ENCODE measurements around the gene RGS11. TPM values are rescaled to one million over a fixed set of nuclear protein-coding genes. Genes with fewer than 3 reads are reported as not detected.

The RGS11 gene
- total and polyA plus RNA-seq, 2 experiments from 2014 or later: 0.74 to 1.8 TPM

- no peaks in the 10 kb centered on the region; the same call in 1 of the 2 replicates for H3F3A ChIP-seq (replicated peaks; ENCODE audit: low read depth)
- 0 out of 2 replicates have a peak, but pooled peaks cover 3% of the 10 kb centered on the region for H3K36me3 ChIP-seq (ENCODE audit: insufficient read depth)
- H3K4me3 Mint-ChIP-seq: no peak overlapping the region
- DNase-seq (ENCODE audit: low spot score) (no peak), ATAC-seq (no peak)
- H3K4me1 ChIP-seq (ENCODE audit: insufficient read depth): no peaks in the 10 kb centered on the region
- no peak overlapping the region for H3K27ac ChIP-seq (ENCODE audit: low read depth)
- H3K27me3 ChIP-seq (ENCODE audit: insufficient read depth): no peaks in the 10 kb centered on the region
- H3K27me3 Mint-ChIP-seq (ENCODE audit: insufficient read depth, low read depth, poor library complexity): peaks cover 7% of the 10 kb centered on the region
- no peak overlapping the region for H3K27ac Mint-ChIP-seq
- TF ChIP-seq STAT1 (IDR thresholded peaks at IDR 0.05; ENCODE audit: unreplicated experiment): no peak
- TF ChIP-seq JUNB (IDR thresholded peaks at IDR 0.05; ENCODE audit: unreplicated experiment): no peak
- no peak for TF ChIP-seq NANOG (IDR thresholded peaks at IDR 0.05; ENCODE audit: borderline replicate concordance)
- no peak for TF ChIP-seq ZNF114 (CRISPR knock-in tag; IDR thresholded peaks at IDR 0.05)
- H3K4me3 ChIP-seq: no peak overlapping the region
- H2AFZ ChIP-seq: no peak overlapping the region
- H3K4me2 ChIP-seq: no peak overlapping the region
- H3K9me3 Mint-ChIP-seq: no peaks in the 10 kb centered on the region
- peaks cover 13% of the 10 kb centered on the region; the same call in 2 of the 3 replicates for H3K36me3 Mint-ChIP-seq (ENCODE audit: low read depth)
- no peaks in the 10 kb centered on the region; the same call in 1 of the 3 replicates for H3K4me1 Mint-ChIP-seq
- peaks cover 13% of the 10 kb centered on the region for H4K20me1 ChIP-seq (replicated peaks; ENCODE audit: insufficient read depth)
- H3K79me2 ChIP-seq (replicated peaks; ENCODE audit: insufficient read depth): peaks cover 10% of the 10 kb centered on the region
- H3K9me2 ChIP-seq (ENCODE audit: insufficient read depth): no peaks in the 10 kb centered on the region
Observed at GRCh38 chr16:307691-308312, 32.1 kb upstream of the RGS11 start.

- no peak for ATAC-seq
Observed at GRCh38 chr16:306911-307370, 31.2 kb upstream of the RGS11 start.

More at GRCh38 chr16:306911-307370, 31.2 kb upstream of the RGS11 start:
- H3K4me1 ChIP-seq (ENCODE audit: insufficient read depth): no peaks in the 10 kb centered on the region
- no peak for TF ChIP-seq REST (IDR thresholded peaks at IDR 0.05; ENCODE audit: unreplicated experiment)
- TF ChIP-seq ZNF331 (CRISPR knock-in tag; IDR thresholded peaks at IDR 0.05; ENCODE audit: low read depth): no peak
- no peak for TF ChIP-seq JUNB (IDR thresholded peaks at IDR 0.05; ENCODE audit: unreplicated experiment)
- no peak for TF ChIP-seq STAT1 (IDR thresholded peaks at IDR 0.05; ENCODE audit: unreplicated experiment)
- no peak for TF ChIP-seq CTCF (conservative IDR thresholded peaks at IDR 0.05; ENCODE audit: low read depth in 2 of 2)
- no peak for TF ChIP-seq EZH2phosphoT487 (IDR thresholded peaks at IDR 0.05; ENCODE audit: unreplicated experiment)
- no peak for TF ChIP-seq EZH2 (IDR thresholded peaks at IDR 0.05; ENCODE audit: low read depth, unreplicated experiment)
- Mint-ChIP-seq H3K9me3 (no peaks in the 10 kb centered on the region), H3K4me3 (no peak overlapping the region), H3K36me3 (ENCODE audit: low read depth) (peaks cover 8% of the 10 kb centered on the region; the same call in 1 of the 3 replicates), H3K4me1 (no peaks in the 10 kb centered on the region; the same call in 1 of the 3 replicates), H3K27me3 (ENCODE audit: insufficient read depth, low read depth, poor library complexity) (peaks cover 7% of the 10 kb centered on the region), H3K27ac (no peak overlapping the region)
- 0 out of 2 replicates have a peak, but pooled peaks cover 3% of the 10 kb centered on the region for H3K36me3 ChIP-seq (ENCODE audit: insufficient read depth)
- no peak overlapping the region for H3K4me2 ChIP-seq
- DNase-seq (ENCODE audit: low spot score): no peak
- H3K4me3 ChIP-seq: no peak overlapping the region
- H3K9me2 ChIP-seq (ENCODE audit: insufficient read depth): no peaks in the 10 kb centered on the region
- H3K27me3 ChIP-seq (ENCODE audit: insufficient read depth): no peaks in the 10 kb centered on the region
- no peak overlapping the region for H2AFZ ChIP-seq
- H3K79me2 ChIP-seq (replicated peaks; ENCODE audit: insufficient read depth): peaks cover 10% of the 10 kb centered on the region
- no peaks in the 10 kb centered on the region; the same call in 1 of the 2 replicates for H3F3A ChIP-seq (replicated peaks; ENCODE audit: low read depth)
- peaks cover 7% of the 10 kb centered on the region for H4K20me1 ChIP-seq (replicated peaks; ENCODE audit: insufficient read depth)
- no peak overlapping the region for H3K27ac ChIP-seq (ENCODE audit: low read depth)
